ENCODE measurements around the gene TTYH3. TPM values are rescaled to one million over a fixed set of nuclear protein-coding genes. Genes with fewer than 3 reads are reported as not detected.

Gene TTYH3
- total RNA-seq, 1 donor from 2014 or later: 250 TPM

DNA sequence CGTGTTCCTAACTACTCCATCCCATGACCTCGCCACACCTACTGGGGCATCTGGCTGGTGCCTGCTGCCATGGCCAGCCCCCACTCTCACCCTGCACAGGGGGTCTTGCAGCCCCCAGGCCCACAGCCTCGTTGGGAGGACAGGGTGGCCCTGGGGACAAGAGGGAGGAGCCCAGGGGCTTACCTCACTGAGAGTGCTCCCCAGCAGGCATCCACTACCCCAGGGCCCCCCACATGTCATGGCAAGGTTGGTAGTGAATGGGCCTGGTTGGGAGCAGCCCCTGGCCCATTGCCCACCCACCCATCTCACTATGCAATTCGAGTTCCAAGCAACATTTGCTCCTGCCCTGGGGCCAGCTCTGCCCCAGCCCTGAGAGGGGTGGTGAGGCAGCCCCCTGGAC is 32.2 kb downstream of the TTYH3 start:
- H3K4me1 Mint-ChIP-seq (ENCODE audit: unreplicated experiment): peaks cover 6% of the 10 kb centered on the region
- H3K27ac Mint-ChIP-seq (ENCODE audit: unreplicated experiment): no peak overlapping the region

DNA sequence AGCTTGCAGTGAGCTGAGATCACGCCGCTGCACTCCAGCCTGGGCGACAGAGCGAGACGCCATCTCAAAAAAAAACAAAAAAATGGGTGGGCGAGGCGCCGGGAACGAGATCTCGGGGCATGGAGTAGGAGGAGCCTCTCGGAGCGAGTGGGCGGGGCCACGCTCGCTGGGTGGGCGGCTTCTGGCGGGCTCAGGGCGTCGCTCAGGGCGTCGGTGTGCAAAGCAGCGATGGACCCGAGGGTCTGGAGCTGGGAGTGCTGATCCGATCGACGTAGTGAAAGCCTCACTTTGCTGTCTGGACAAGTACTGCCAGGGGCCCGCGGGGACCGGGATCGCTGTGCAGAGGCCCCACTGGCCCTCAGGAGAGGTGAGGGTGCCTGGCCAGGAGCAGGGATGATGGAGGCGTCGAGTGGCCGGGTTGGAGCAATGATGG is 33.6 kb downstream of the TTYH3 start:
- H3K27me3 Mint-ChIP-seq (ENCODE audit: unreplicated experiment): peaks cover 28% of the 10 kb centered on the region
- TF ChIP-seq CTCF (IDR thresholded peaks at IDR 0.05; ENCODE audit: unreplicated experiment): no peak
- H3K9me3 Mint-ChIP-seq (ENCODE audit: unreplicated experiment): no peaks in the 10 kb centered on the region
- peaks cover 10% of the 10 kb centered on the region for H3K4me1 Mint-ChIP-seq (ENCODE audit: unreplicated experiment)
- H3K4me3 Mint-ChIP-seq (ENCODE audit: unreplicated experiment): peak overlapping the region; percentile 77
- H3K27ac Mint-ChIP-seq (ENCODE audit: unreplicated experiment): no peak overlapping the region
- peaks cover 9% of the 10 kb centered on the region for H3K36me3 Mint-ChIP-seq (ENCODE audit: low read depth, unreplicated experiment)
- no peak for DNase-seq (ENCODE audit: low spot score)

More for the DNA sequence above, 32.2 kb downstream of the TTYH3 start:
- Mint-ChIP-seq H3K36me3 (ENCODE audit: low read depth, unreplicated experiment) (peaks cover 4% of the 10 kb centered on the region), H3K4me3 (ENCODE audit: unreplicated experiment) (no peak overlapping the region), H3K9me3 (ENCODE audit: unreplicated experiment) (no peaks in the 10 kb centered on the region), H3K27me3 (ENCODE audit: unreplicated experiment) (peaks cover 26% of the 10 kb centered on the region)
- no peak for TF ChIP-seq CTCF (IDR thresholded peaks at IDR 0.05; ENCODE audit: unreplicated experiment)
- DNase-seq (ENCODE audit: low spot score): no peak

DNA sequence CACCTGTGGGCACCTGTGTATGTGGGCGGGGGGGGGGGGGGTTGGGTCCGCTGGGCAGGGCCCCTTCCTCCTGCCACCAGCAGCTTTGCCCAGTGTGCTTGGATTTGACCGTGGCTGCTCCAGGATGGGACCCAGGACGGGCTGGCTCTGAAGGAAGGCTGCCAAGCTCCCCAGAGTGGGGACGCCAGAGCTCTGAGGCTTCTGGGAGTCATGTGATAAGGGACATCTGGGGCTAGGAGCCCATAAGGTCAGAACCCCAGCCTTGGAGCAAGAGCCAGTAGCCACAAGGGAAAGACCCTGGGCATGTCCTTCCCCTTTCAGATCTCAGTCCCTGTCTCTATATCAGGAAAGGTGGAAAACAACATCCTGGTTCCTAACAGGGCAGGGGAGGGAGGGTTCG is 34.4 kb downstream of the TTYH3 start:
- H3K4me1 Mint-ChIP-seq (ENCODE audit: unreplicated experiment): peaks cover 10% of the 10 kb centered on the region
- H3K36me3 Mint-ChIP-seq (ENCODE audit: low read depth, unreplicated experiment): peaks cover 9% of the 10 kb centered on the region
- no peak for TF ChIP-seq CTCF (IDR thresholded peaks at IDR 0.05; ENCODE audit: unreplicated experiment)
- no peak overlapping the region for H3K4me3 Mint-ChIP-seq (ENCODE audit: unreplicated experiment)
- DNase-seq (ENCODE audit: low spot score): no peak
- H3K9me3 Mint-ChIP-seq (ENCODE audit: unreplicated experiment): no peaks in the 10 kb centered on the region
- peaks cover 31% of the 10 kb centered on the region for H3K27me3 Mint-ChIP-seq (ENCODE audit: unreplicated experiment)
- no peak overlapping the region for H3K27ac Mint-ChIP-seq (ENCODE audit: unreplicated experiment)

- TF ChIP-seq CTCF (IDR thresholded peaks at IDR 0.05; ENCODE audit: unreplicated experiment): no peak
- Mint-ChIP-seq H3K4me1 (ENCODE audit: unreplicated experiment) (peaks cover 10% of the 10 kb centered on the region), H3K4me3 (ENCODE audit: unreplicated experiment) (no peak overlapping the region), H3K27ac (ENCODE audit: unreplicated experiment) (no peak overlapping the region), H3K9me3 (ENCODE audit: unreplicated experiment) (no peaks in the 10 kb centered on the region), H3K27me3 (ENCODE audit: unreplicated experiment) (peaks cover 31% of the 10 kb centered on the region), H3K36me3 (ENCODE audit: low read depth, unreplicated experiment) (peaks cover 9% of the 10 kb centered on the region)
- DNase-seq (ENCODE audit: low spot score): no peak
These were observed 34.9 kb downstream of the TTYH3 start for GRCh38 chr7:2666588-2667250.

GRCh38 chr7:2667843-2668242 is 36.1 kb downstream of the TTYH3 start:
- H3K4me1 Mint-ChIP-seq (ENCODE audit: unreplicated experiment): peaks cover 10% of the 10 kb centered on the region
- H3K27ac Mint-ChIP-seq (ENCODE audit: unreplicated experiment): no peak overlapping the region
- H3K27me3 Mint-ChIP-seq (ENCODE audit: unreplicated experiment): peaks cover 28% of the 10 kb centered on the region
- peaks cover 9% of the 10 kb centered on the region for H3K36me3 Mint-ChIP-seq (ENCODE audit: low read depth, unreplicated experiment)
- H3K4me3 Mint-ChIP-seq (ENCODE audit: unreplicated experiment): no peak overlapping the region
- H3K9me3 Mint-ChIP-seq (ENCODE audit: unreplicated experiment): no peaks in the 10 kb centered on the region
- TF ChIP-seq CTCF (IDR thresholded peaks at IDR 0.05; ENCODE audit: unreplicated experiment): no peak
- no peak for DNase-seq (ENCODE audit: low spot score)

All from endothelial cell (in vitro differentiated cells).